NCI-H2107 treated with DMSO at 0.1 percent for 48 hours (cell line): Measurements from ENCODE around the gene DNAJB14.
A peak's percentile ranks its signal among the peaks of the same experiment; 100 is the strongest.

ENCODE experiments used
- DNase-seq: peaks from one replicate; lab custom pipeline; 2025; ENCODE audit not compliant: unreplicated experiment; lab: John Stamatoyannopoulos, UW

Gene DNAJB14

DNA sequence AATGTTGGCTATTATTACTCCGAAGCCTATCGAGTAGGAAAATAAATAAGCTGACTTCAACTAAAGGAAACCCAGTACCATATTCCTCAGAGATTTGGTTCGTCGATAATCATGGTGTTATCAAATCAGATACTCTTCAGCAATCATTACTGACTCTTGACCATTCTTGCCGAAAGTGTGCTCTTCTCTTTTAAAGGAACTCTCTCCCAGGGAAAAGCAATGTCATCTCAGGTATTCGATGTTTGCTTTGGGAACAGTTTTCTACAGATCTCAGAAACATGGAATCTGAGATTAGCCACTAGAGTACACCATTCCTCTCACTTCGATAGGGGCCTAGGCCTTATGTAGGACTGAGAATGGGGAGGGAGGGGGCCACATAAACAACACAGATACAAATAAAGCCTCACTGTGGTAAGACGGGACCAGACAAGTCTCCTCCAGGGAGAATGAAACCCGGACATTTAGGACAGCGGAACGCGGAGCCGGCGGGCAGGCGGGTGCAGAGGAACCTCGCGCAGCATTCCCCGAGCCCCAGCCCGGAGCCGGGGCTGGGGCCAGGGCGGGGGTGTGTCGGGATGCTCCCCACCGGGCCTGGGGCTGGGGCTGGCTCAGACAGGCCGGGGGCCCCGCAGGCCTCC, 581 bp downstream of the DNAJB14 start:
- no peak for DNase-seq

DNA sequence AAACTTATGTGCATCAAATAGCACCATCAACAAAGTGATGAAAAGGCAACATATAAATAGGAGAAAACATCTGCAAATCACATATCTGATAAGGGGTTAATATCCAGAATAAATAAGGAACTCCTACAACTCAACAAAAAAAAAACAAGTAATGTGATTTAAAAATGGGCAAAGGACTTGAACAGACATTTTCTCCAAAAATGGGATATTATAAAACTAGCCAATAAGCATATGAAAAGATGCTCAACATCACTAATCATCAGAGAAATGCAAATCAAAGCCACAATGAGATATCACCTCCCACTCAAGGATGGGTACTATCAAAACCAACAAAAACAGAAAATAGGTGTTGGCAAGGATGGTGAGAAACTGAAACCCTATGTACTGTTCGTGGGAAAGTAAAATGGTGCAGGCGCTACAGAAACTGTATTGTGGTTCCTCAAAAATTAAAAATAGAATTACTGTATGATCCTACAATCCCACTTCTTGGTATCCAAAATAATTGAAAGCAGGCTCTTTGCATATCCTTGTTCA, 2.4 kb downstream of the DNAJB14 start:
- no peak for DNase-seq

DNA sequence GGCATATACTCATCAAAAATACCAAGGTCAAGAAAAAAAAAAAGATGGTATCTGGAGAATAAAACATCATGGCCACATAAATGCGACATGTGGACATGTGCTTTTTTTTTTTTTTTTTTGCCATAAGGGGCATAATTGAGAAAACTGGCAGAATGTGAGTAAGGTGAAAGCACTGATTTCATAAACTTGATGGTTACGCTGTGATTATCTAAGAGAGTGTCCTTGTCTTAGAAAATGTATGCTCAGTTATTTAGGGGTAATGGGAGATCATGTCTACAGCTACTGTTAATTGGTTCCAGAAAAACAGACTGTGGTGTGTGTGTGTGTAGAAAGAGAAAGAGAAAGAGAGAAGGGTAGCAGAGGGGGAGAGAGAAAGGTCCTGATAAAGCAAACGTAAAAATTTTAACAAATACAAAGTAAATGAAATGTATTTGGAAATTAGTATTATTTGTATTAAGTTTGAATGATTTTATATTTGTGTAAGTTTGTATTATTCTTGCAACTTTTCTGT, 8.1 kb downstream of the DNAJB14 start:
- DNase-seq: no peak

DNA sequence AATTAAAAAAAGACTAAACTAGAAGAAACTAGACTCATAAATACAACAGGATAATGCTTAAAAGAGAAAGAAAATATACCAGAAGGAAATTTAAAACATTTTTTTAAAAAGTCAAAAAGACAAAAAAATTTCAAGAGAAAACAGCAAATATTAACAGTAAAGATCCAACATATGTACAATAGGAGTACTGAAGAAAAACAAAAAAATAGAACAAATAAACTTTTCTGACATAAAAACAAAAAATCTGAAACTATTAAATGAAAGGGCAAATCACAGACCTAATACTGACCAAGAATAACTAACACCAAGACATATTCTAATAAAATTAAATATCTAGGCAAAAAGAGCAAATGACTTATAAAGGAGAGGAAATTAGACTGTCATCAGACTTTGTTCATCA, 11.5 kb downstream of the DNAJB14 start:
- no peak for DNase-seq

GRCh38 chr4:99927566-99927965, 18.9 kb downstream of the DNAJB14 start:
- no peak for DNase-seq

DNA sequence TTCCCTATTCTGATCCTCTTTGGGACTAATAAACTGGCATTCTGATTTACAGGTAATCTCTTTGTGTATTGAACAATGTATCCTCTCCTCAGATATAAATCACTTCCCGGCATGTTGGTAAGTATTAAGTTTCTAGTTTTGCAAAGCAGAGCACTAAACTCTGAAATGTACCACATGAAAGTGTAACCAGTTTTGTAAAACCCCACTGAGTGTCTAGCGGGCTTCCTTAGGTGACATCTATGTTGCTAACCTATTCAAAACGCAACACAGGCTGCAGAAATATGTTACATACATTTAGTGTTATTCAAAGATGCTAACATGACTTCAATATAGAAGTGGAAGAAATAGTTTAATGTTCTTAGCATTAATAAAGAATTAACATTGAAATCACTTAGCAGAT, 25.2 kb downstream of the DNAJB14 start:
- no peak for DNase-seq

- DNase-seq: no peak
Measured at GRCh38 chr4:99918656-99919055, 27.8 kb downstream of the DNAJB14 start.

- DNase-seq: no peak
Measured at GRCh38 chr4:99917575-99917974, 28.8 kb downstream of the DNAJB14 start.

GRCh38 chr4:99915449-99915848, 31.0 kb downstream of the DNAJB14 start:
- no peak for DNase-seq

DNA sequence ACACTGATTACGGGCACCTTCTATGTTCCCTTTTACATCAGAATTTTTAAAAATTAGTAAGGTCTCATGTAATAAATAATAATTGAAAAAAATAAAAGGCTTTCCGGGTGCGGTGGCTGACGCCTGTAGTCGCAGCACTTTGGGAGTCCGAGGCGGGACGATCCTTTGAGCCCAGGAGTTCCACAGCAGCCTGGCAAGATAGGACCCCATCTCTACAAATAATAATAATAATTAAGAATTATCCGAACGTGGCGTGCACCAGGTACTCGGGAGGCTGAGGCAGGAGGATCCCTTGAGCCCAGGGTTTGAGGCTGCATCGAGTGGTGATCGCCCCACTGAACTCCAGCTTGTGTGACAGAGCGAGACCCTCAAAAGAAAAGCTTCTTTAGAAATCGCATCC, 51.4 kb downstream of the DNAJB14 start:
- DNase-seq: no peak

DNA sequence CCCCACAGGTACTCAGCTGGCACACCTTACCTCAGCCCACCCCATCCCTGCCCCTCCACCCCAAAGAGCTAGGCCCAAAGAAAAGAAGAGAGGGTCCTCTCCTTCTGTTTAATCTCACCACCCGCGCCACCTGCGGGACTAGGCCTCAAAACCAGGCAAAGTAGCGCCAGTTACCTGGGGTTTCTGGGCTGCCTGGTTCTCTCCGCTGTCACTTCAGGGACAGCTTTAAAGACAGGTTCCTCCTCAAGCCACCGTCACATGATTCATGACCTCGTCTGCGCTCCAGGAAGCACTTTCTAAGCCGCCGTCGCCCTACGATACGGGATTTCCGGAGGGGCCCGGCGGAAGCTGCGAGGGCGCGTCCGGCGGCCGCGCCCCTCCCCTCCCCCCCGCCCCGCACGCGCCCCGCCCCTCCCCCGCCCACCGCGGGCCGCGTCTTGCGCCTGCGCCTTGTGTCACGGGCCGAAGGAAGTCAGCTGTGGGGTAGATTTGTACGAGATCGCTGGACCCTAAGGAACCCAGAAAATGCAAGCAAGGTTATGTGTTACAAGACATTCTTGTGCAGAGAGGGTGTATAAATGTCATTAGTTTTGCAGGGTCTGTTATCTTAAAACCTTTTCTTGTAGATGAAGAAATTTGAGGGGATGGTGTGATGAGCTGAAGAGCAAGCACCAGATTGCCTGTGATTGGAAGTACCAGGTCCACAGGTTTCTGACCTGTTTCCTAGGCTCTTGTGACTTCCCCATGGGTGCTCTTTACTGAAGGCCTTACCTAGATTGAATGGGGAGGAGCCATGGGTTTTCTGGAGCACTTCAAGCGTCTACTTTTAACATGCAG, 52.0 kb downstream of the DNAJB14 start, which contains the start of gene LAMTOR3:
Gene LAMTOR3 (minus strand): TSS at position 267 of the 837 bp plus-strand sequence. CDS start 464 bp downstream, outside the sequence.
- peak; percentile 63 for DNase-seq

- DNase-seq: no peak
Measured at GRCh38 chr4:99893839-99894160, 52.6 kb downstream of the DNAJB14 start.

DNA sequence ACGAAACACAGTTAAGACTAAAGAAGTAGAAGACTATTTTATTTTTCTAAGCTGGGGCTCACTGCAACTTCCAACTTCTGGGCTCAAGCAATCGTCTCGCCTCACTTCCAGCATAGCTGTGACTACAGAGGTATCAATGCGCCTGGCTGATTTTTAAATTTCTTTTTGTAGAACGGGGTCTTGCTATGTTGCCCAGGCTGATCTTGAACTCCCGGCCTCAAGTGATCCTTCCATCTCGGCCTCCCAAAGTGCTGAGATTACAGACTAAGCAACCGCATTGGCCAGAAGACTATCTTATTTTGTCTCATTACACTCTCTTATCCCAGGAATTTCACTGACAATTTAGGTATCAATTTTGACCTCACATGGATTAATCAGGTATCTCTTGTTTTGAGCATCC, 53.4 kb downstream of the DNAJB14 start:
- no peak for DNase-seq

DNA sequence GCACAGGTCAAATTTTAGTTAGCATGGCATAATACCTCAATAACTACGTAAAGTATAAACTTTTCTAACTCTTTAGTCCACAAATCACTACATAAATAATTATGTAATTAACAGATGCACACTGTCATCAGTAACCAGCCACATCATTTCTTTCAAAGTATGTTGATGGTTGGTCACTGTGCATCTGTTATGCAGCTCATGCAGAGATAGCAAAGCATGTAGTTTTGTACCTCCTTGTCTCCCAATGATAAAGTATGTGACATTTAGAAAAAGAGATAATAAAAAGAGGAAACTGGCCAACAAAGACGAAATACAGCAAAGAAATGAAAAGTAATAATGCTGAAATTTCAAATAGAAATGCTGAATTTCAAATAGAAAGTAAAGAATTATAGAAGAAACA, 55.1 kb downstream of the DNAJB14 start:
- DNase-seq: no peak

- no peak for DNase-seq
Measured at GRCh38 chr4:99887837-99888236, 58.6 kb downstream of the DNAJB14 start.

DNA sequence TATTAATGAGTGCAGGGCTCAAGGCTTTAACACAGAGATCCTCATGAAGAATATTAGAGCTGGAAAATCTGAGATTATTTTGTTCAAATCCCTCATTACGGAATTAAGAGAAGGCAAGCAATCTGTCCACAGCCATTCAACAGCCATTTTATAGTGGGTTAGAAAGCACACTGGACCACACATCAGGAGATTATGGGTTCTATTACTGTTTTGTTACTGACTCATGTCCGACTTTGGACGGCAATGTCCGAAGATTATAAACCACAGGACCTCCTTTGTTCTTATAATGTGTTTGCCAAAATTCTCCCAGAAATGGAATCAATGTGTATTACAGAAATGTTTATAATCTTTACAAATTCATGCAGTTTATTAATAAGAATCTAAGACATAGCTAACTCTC, 60.3 kb downstream of the DNAJB14 start:
- no peak for DNase-seq

GRCh38 chr4:99885687-99886086, 60.7 kb downstream of the DNAJB14 start:
- DNase-seq: no peak

GRCh38 chr4:99885063-99885664, 61.3 kb downstream of the DNAJB14 start:
- peak; percentile 22 for DNase-seq

GRCh38 chr4:99879458-99879857, 67.0 kb downstream of the DNAJB14 start:
- no peak for DNase-seq

DNA sequence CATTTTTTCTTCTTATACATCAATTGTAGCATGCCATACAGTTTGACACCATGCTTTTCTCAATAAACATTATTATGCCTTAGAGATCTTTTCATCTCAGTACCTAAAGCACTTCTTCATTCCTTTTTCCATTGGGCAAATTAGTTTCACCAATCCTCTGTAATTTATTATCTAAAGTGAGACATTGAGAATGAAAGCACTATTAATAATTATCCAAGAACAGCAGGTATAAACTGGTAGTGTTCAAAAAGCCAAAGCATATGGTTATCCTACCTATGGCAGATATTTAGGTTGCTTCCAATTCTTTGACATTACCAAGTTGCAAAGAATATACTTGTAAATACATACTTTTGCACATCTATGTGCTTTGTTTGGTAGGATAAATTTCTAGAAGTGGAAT, 67.8 kb downstream of the DNAJB14 start:
- DNase-seq: no peak

DNA sequence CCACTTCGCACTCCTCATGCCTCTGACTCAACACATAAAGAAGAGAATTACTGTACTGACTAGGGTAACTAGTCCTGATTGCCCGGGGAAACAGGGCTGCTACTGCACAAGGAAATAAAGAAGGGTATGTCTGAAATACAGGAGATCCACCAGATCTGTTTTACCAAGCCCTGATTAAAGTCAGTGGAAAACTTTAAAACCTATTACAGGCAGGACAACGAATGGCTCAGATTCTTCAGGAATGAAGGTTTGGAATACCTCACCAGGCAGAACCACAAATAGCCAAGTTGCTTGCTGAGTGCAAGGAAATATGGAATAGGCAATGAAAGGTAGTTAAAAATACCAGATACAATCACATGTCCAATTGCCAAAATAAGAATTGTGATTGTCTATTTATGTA, 69.5 kb downstream of the DNAJB14 start:
- no peak for DNase-seq

DNA sequence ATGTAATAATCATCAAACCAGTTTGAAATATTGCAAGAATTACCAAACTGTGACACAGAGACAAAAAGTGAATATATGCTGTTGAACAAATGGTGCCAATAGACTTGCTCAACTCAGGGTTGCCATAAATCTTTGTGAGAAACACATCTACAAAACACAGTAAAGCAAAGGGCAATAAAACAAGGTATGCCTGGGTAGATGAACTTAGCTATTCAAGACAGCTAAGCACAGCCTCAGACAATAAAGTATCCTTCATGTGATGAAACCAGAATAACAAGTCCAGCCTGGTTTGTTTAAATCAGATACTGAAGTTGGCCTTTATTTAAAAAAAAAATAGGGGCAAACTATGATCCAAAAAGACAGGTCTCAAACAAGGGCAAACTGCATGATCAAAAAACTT, 71.3 kb downstream of the DNAJB14 start:
- DNase-seq: no peak
